D341Med (cell line): ENCODE data around the gene RAB11FIP4.

ENCODE experiments used
- DNase-seq: peaks from one replicate; pipeline ENCODE4 v3.0.0; 2012; ENCODE audit warnings: low spot score

RAB11FIP4 gene

DNA sequence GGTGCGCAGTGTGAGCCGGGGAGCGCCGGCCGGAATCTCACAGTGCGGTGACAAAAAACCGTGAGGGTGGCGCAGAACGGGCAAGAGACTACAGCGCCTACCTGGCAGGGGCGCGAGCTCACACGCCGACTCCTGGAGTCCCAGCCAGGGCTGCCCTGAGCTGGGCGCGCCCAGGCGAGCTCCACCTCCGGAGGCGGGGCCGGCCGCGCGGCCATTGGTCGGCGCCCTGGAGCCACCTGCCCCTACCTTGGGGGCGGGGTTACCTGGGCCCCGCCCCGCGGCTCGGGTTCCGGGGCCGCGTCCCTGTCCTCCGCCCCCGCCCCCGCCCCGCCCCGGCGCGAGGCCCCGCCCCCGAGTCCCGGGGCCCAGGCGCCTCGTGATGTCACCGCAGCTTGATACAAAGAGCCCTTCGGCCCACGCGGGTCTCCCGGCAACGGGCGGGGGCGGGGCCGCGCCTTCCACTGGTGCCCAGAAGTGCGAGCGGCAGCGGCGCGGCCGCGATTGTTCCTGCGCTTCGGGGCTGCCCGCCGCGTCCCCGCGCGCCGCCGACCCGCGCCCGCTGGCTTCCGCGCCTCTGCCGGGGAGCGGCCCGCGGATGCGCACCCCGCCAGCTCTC is 96.3 kb downstream of the RAB11FIP4 start:
- DNase-seq = peak; percentile 99

DNA sequence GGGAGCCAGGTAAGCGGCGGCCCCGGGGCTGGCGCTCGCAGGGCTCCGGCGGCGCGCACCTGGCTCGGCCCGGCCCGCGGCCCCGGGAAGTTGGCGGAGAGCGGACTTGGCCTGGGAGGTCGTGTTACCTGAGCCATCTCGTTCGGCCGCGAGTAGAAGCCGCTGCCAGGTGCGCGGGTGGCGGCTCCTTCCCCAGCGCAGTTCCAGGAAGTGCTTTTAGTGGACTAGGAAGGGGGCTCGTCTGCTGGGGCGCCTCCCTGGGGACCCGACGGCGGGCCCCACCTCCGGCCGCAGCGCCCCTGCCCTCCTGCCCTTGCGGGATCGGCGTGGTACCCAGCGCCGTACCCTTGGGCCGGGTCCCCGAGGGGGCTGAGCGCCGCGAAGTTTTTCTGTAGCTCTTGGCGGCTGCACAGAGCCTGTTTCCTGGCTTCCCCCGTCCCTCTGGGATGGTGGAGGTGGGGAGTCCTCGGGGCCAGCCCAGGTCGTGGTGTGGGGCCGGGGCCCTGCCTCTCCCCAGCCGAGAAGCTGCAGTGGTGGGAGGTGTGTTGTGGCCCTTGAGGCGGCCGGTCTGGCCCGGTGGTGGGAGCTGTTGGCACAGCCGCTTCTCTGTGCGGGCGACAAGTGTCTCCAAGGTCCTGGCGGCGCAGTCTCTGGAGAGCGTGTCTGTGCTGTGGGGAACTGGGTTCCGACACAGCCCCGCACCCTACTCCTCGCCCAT is 96.9 kb downstream of the RAB11FIP4 start:
- no peak for DNase-seq

DNA sequence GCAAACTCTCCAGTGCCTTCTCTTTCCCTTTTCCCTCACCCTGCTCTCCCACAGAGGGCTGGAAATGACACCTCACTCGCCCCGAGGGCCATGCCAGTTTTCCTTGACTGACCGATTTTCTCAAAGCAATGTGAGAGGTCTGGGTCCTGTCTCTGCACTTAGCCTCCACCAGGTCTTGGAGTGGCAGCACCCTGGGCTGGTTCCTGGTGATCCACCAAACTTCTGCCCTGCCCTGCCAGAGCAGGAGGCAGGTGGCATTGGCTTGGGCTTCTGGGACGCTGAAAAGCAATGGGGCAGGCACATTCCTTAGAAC is 97.5 kb downstream of the RAB11FIP4 start:
- DNase-seq = no peak

DNA sequence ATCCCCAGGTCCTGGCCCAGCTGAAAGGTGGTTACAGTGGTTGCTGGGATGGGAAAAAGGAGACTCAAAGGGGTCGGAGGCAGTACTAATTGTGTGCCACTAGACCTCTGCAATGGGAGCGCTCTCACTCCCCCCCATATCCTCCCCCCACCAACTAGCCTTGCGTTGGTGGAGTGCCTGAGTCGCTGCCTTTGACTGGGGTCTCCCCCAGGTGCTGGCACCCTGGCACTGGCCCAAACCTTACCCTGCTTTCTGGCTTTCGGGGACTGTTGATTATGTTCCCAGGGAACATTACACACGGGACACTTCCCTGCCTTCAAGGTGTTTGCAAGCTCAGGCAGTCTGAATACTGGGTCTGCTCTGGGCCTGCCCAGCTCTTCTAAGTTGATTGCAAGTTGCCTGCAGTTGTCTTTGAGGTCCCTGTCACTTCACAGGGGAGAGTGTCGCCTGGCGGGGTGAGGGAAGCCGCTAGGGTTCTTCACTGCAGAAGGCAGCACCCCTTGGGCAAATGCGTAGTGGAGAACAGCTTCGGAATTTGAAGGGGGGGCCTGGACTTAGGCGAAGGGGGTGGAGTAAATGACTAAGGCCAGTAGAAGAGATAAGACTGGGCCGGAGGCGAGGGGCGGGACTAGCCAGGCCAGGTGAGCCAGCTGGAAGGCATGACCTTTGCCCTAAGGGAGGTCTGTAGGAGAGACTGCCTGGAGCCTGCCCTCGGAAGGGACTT is 98.0 kb downstream of the RAB11FIP4 start:
- DNase-seq = no peak

DNA sequence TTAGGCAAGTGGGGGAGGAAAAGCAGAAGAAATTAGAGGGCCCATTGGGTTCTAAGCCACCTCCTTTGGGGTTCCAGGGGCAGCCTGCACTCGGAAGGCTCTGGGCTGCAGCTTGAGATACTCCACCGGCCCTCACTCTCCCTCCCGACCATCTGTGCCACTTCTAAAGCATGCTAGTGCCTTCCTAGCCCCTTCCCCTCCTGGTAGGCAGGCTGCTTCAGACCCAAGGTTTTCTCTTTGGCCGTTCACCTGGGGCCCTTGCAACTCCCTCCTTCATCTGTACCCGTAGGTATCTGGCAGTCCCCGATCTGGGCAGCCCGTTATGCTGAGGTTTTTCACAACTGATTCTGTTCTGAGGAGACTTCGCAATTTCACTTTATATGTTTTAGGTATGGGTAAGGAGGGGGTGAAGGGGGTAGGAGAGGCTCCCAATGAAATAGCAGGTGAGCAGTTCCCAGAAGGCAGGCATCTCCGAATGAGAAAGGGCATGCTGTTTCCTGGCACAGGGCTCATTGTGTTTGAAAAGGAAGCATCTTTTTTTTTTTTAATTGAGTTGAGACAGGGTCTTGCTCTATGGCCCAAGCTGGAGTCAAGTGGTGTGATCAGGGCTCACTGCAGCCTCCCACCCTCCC is 98.7 kb downstream of the RAB11FIP4 start:
- no peak for DNase-seq

DNA sequence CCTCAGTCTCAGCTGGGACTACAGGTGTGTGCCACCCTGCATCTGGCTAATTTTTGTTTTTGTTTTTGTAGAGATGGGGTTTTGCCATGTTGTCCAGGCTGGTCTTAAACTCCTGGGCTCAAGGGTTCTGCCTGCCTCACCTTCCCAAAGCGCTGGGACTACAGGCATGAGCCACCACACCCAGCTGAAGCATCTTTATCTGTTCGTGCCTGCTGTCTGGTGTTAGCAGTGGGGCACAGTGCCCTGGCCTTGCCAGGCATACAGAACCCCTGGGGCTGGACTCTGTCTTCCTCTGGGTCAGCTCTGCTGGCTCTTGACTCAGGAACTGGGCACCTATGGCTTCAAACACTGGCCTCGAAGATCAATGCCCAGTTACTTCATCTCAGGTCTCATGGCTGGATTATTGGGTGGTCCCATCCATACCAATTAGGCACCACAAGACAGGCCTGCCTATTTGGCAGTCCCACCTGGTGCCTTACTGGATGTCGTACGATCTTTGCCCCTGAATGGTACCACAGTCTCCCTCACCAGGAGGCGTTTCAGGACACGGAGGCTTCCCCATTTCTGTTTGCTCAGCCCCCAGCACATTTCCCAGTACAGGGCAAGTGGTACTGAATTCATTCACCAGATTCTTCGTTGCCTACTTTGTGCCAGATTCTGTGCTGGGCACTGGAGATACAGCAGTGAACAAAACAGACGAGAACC is 99.3 kb downstream of the RAB11FIP4 start:
- no peak for DNase-seq

DNA sequence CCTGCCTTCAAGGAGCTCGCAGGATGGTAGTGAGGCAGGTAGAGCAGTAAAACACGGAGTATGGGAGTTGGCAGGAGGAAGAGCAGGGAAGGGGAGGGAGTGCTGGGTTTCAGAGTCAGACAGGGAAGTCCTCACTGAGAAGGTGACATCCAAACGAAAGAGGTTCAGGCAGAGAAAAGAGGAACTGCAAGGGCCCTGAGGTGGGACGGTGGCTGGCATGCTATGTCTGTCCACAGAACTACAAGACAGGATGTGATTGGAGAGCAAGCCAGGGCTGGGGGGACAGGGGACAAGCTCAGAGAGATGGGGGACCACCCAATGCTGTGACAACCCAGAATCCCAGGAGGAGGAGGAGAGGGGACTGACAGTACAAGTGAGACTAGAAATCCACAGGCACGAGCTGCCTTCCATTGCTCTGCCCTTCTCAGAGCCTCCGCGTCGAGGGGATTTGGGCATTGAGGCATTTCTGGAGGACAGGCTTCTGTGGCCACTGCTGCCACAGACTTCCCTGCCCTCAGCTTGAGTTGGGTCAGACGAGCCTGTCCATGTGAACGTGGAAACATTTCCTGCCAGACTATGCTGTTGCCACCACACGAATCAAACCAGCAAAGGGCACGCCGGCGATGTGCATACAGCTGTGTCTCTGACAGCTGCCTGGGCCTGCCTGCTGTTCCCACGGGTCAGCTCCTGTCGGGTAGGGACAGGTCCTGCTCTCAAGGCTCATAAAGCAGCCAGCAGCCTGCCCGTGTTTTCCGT is 100.1 kb downstream of the RAB11FIP4 start:
- DNase-seq = no peak

DNA sequence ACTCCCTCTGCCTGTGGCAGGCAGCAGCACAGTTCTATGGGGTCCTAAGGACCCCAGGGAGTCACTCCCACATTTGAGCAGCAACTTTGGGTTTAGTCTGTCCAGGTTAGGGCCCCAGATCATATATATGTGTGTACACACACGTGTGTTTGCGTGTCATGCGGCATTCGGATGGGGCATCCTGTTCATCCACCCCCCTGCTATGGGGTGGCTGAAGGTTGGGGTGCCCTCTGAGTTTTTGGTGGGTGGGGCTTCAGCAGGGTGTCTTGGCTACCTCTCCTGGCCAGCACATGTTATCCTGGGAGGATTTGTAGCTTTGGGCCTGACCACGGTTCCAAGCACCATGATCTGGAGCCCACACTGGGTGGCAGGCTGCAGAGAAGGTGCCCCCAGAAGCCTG is 100.7 kb downstream of the RAB11FIP4 start:
- no peak for DNase-seq

DNA sequence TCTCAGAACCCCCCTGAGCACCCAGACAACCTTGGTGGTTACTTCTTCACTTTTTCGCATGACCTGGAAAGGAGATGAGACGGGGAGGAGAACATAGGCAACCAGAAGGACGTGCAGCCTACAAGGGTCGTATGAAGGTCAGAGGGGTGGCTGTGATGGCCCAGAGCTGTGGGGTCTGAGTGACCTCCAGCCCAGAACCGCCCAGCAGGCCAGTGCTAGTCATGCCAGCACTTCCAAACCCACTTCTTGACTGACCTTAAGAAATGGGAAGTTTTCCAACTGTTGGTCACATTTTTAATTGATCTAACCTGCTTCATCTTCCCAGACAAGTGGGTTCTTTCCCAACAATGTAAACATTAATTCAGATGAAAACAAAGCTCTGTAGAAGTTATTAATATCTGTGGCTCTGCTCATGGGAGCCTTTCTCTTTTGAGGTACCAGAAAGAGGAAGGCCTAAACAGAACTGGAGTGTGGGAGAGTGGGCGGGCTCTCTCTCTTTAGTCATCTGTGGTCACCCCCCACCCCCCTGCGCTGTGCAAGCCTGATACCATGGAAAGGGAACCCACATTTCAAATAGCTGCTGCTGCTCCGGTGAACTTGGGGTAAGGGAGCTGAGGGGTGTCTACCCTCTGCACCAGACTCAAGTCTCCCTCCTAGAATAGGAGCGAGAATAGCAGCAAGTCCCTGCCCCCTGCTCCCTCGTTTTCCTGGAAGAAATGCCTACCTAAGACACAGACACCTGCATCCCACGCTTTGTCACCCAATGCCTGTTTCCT is 101.6 kb downstream of the RAB11FIP4 start:
- no peak for DNase-seq

DNA sequence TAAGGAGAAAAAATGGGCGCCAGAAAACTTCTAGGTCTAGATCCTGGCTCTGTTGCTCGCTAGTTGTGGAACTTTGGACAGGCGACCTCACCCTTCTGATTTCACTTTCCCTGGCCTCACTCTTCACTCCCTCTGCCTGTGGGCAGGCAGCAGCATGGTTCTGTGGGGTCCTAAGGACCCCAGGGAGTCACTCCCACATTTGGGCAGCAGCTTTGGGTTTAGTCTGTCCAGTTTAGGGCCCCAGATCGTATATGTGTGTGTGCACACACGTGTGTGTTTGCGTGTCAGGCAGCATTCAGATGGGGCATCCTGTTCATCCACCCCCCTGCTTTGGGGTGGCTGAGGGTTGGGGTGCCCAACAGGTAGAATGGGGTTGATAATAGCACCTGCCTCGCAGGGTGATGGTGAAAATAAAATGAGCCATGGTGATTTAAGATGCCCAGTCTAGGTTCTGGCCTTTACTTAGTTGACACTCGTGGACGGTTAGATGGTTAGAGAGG is 102.2 kb downstream of the RAB11FIP4 start:
- no peak for DNase-seq

DNA sequence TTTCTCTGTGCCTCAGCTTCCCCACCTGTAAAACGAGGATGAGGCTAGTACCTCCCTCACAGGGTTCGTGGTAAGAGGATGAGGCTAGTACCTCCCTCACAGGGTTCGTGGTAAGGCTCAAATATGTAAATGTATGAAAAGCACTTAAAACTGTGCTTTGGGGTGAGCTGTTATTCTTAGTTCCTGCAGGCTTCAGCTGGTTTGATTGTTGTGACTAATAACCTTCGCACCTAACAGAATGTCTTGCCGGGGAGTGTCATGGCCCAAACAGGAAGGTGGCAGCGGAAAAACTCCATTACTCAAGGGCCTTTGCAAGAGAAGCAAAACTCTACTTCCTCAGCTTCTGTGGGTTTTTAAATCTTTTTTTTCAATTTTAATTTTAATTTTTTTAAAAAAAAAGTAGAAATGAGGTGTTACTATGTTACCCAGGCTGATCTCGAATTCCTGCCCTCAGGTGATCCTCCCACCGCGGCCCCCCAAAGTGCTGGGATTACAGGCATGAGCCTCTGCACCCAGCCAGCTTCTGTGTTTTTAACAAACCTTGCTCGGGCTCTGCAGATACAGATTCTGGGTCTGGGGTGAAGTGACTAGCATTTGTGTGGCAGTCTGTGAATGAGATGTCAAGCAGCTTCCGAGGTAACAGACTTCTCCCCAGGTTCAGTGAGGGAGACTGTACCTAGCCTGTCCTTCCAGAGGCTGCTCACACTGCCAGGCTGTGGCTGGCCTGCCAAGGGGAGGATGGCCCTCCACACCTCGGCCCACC is 103.0 kb downstream of the RAB11FIP4 start:
- no peak for DNase-seq

DNA sequence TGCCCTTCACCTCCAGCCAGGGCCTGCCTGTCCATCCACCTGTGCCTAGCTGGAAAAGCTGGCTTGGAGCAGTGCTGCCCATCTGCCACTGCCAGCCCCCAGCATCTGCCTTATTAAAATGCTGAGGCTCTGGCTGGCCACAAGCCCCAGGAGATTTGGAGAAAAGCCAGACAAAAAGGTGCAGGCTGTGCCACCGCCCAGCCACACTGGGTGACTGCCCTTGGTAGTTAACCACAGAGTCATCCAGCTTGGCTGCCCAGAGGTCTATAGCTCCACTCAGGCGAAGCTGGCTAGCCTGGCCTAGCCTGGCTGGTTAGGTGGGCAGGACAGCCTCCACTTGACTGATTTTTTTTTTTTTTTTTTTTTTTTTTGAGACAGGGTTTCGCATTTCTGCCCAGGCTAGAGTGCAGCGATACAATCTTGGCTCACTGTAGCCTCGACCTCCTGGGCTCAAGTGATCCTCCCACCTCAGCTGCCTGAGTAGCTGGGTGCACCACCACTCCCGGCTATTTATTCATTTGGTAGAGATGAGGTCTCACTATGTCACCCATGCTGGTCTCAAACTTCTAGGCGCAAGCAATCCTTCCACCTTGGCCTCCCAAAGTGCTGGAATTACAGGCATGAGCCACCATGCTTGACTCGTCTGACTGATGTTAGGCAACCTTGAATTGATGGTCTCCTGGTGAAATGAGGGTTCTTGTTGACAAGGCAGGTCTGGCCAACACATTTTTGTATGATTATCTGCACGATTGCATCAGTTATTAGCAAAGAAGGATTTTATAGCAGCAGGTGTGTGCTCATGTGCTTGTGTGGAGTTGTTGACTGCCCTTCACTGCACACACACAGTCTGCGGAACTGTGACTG is 103.8 kb downstream of the RAB11FIP4 start:
- peak; percentile 77 for DNase-seq

DNA sequence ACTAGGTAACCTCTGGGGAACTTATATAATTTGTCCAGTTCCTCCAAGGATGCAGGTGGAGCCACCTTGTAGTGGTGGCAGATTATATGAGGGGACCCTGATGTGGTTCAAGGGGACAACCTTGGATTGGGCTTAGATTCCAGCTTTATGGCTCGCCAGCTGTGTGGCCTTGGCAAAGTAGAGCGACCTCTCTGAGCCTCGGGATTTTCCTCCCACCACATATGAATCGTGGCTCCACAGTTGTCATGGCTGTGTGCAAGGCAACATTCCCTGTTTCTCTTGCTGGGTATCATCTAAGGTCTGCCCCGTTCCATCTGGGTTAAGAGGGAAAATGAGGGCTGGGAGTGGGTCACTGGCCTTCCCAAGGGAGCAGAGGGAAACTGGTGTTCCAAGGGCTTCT is 104.6 kb downstream of the RAB11FIP4 start:
- no peak for DNase-seq

DNA sequence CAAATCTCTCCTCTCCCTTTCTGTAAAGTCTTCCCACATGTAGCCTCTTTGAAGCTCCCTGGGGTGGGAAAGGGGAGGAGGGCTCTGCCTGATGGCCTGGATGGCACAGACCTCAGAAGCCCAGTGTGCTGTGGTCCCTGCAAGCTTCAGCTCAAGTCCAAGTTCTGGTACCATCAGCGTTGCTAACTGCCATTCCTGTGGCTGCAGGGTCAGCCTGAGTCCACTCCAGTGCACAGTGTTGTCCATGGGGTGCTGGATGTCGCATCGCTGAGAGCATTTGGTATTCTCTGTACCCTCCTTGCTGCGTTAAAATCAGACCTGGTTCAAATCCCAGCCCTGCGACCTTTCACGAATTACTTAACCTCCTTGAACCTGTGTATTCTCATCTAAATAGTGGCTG is 105.1 kb downstream of the RAB11FIP4 start:
- no peak for DNase-seq

DNA sequence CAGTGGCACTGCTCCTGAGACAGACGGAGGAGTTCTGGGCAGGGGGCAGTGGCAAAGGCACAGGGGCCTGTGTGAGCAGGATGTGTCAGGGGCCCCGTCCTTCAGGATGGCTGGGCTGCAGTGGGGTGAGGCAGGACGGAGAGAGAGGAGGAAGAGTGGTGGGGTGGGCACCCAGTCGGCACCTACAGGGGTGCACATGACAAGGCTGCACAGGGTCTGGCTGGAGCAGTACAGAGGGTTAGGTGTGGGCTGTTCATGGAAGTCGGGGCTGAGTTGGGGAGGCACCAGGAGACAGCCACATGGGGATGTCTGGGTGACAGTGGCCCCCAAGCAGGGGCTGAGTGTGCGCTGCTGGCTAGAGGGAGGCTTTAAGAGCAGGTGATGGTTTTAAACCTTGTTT is 106.0 kb downstream of the RAB11FIP4 start:
- no peak for DNase-seq

DNA sequence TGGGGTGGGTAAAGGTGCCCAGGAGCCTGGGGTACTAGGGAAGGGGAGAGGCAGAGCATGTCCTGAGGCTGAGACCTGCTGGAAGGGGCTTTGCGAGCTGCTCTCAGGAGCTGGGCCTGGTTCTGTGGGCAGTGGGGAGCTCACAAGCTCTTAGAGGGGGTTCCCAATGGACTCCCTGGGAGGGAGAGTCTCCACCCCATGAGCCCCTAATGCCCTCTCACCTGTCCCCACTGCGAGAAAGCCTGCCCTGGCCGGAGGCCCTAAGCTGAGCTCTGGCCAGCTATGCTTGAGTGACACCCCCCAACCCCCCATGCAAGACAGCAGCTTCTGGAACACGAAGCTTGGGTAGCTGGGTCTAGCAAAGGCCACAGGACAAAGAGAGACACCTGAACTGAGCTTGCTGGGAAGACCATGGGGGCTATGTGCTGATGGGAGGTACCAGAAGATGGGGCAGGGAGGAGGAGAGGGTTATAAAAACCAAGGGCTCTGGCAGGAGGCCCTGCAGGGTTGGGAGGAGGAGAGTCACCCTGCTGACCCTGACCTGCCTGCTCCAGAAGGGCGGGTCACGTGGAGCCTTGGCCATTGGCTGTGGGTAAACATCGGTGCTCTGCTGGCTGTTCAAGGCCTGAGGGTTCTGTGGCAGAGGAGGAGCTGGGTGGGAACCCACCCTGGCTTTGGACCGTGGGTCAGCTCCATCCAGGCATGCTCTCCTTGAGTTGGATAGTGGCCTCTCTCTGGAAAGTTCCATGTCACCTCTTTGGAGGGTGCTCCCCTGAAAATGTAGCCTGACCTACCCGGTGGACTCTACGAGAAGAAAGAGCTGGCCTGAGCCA is 106.7 kb downstream of the RAB11FIP4 start:
- no peak for DNase-seq

DNA sequence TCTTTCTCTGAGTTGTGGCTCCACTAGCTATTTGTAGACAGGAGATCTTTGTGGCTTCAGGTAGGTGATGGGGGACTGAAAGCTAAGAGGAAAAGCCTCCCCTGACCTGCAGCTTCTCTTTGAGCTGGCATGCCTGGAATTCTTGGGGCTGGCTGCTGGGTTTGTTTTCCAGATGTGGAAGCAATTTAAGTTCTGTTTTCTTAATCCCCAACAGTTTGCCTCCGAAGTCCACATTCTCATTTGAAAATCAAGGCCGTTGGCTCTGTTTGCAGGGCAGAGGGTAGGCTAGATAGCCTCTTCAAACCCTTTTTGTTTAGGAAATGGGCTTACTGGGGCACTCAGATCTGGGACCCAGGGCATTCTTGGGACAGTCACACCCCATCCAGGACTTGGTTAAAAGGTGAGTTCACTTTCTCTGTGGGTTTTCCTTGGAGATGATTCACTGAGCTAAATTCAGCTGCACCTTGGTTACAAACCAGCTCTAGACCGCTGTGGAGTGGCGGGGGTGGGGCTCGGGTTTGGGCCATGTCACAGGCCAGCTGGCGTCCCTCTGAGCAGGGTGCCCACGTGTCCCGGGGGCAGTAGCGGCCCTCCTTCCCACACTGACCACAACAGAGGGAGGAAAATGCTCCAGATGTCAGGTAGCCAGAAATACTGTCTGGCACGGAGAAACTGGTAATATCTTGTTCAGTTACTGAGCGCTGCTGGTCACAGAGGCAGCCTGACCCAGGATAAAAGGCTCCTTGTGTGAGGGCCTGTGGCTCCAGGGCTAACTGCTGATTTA is 108.5 kb downstream of the RAB11FIP4 start:
- DNase-seq = no peak
